NCI-H524 treated with DMSO at 0.1 percent for 48 hours (cell line): ENCODE results near the gene CHAF1A.

ENCODE experiments used
- DNase-seq: peaks from one replicate; lab custom pipeline; 2025; lab: John Stamatoyannopoulos, UW

The CHAF1A gene

GRCh38 chr19:4402171-4403004, at the start of gene CHAF1A:
Gene CHAF1A, plus strand, starts transcription at chr19:4402640. Its CDS starts 123 bp downstream, at chr19:4402763.
- DNase-seq: peak; percentile 99

- DNase-seq: peak; percentile 10
These were observed 49.7 kb upstream of the CHAF1A start for GRCh38 chr19:4352701-4353121.

- no peak for DNase-seq
These were observed 48.2 kb upstream of the CHAF1A start for GRCh38 chr19:4354282-4354681.

GRCh38 chr19:4354897-4355296, 47.5 kb upstream of the CHAF1A start:
- no peak for DNase-seq

GRCh38 chr19:4357095-4357797, 45.2 kb upstream of the CHAF1A start:
- no peak for DNase-seq

GRCh38 chr19:4357921-4358326, 44.5 kb upstream of the CHAF1A start:
- no peak for DNase-seq

- no peak for DNase-seq
These were observed 43.5 kb upstream of the CHAF1A start for GRCh38 chr19:4358709-4359626.

- no peak for DNase-seq
These were observed 42.8 kb upstream of the CHAF1A start for GRCh38 chr19:4359627-4360000.

- DNase-seq: no peak
These were observed 42.3 kb upstream of the CHAF1A start for GRCh38 chr19:4360081-4360569.

GRCh38 chr19:4360641-4361151, 41.7 kb upstream of the CHAF1A start:
- DNase-seq: no peak

- no peak for DNase-seq
These were observed 41.0 kb upstream of the CHAF1A start for GRCh38 chr19:4361152-4362046.

- DNase-seq: no peak
These were observed 40.2 kb upstream of the CHAF1A start for GRCh38 chr19:4362101-4362828.

GRCh38 chr19:4362831-4363545, 39.5 kb upstream of the CHAF1A start:
- no peak for DNase-seq

- DNase-seq: no peak
These were observed 38.7 kb upstream of the CHAF1A start for GRCh38 chr19:4363571-4364304.

GRCh38 chr19:4365341-4365740, 37.1 kb upstream of the CHAF1A start:
- no peak for DNase-seq

- no peak for DNase-seq
These were observed 36.4 kb upstream of the CHAF1A start for GRCh38 chr19:4365791-4366665.

GRCh38 chr19:4366666-4367335, 35.6 kb upstream of the CHAF1A start:
- no peak for DNase-seq
